ENCODE data around the gene FAM98B.

DNA sequence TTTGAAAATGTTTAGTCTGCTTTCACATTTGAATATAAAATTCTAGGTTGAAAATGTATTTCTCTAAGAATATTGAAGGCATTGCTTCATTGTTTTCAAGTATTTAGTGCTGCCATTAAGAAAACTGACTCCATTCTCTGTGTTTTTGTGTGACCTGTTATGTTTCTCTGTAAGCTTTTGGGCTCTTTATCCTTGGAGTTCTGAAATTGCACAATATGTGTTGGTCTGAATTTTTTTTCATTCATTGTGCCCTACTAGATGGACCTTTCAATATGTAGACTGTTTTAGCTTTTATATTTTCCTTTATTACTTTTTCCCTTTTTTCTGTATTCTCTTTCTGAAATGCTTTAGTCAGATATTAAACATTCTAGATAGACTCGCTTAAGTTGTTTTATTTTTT lies 22.2 kb downstream of the FAM98B start:
- TF ChIP-seq, protein P1, sequence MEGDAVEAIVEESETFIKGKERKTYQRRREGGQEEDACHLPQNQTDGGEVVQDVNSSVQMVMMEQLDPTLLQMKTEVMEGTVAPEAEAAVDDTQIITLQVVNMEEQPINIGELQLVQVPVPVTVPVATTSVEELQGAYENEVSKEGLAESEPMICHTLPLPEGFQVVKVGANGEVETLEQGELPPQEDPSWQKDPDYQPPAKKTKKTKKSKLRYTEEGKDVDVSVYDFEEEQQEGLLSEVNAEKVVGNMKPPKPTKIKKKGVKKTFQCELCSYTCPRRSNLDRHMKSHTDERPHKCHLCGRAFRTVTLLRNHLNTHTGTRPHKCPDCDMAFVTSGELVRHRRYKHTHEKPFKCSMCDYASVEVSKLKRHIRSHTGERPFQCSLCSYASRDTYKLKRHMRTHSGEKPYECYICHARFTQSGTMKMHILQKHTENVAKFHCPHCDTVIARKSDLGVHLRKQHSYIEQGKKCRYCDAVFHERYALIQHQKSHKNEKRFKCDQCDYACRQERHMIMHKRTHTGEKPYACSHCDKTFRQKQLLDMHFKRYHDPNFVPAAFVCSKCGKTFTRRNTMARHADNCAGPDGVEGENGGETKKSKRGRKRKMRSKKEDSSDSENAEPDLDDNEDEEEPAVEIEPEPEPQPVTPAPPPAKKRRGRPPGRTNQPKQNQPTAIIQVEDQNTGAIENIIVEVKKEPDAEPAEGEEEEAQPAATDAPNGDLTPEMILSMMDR (IDR thresholded peaks at IDR 0.05): no peak
- no peak for TF ChIP-seq POLR2A (IDR thresholded peaks at IDR 0.05)
